Stimulated activated CD4-positive, alpha-beta T cell treated with anti-CD3 and anti-CD28 coated beads, TNF-alpha, amount 100 ng/mL, for 4 hours (primary cell): Measurements from ENCODE around the gene CCDC7.
"Not testable (repeated sequence)": the region's sequence is repeated elsewhere in the genome, so short reads cannot be mapped to it uniquely, and the experiment has no call there.

Source experiments
- DNase-seq, 3 experiments: peaks; one replicate each; pipeline ENCODE4 v3.0.0-alpha.2; 2020; ENCODE audit warnings: low read depth in 3 of 3

Gene CCDC7

GRCh38 chr10:32445740-32446535, at the start of gene CCDC7:
Gene CCDC7 (plus strand): TSS chr10:32446140. CDS start chr10:32451643, 5,503 bp downstream.
- DNase-seq: peak; percentile 62 to 70 (median 63)

DNA sequence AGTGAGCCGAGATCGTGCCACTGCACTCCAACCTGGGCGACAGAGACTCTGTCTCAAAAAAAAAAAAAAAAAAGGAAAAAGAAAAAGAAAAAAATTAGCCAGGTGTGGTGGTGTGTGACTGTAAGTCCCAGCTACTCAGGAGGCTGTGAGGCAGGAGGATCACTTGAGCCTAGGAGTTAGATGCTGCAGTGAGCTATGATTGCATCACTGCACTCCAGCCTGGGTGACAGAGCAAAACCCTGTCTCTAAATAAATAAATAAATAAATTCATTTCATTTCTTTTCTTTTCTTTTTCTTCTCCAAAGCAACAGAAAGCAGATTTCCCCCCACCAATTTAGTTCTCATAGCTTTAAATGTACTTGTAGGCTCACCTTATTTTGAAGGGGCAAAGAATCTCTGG, 48.8 kb upstream of the CCDC7 start:
- DNase-seq: not testable (repeated sequence)

- DNase-seq: not testable (repeated sequence)
Observed at GRCh38 chr10:32399720-32400119, 46.2 kb upstream of the CCDC7 start.

DNA sequence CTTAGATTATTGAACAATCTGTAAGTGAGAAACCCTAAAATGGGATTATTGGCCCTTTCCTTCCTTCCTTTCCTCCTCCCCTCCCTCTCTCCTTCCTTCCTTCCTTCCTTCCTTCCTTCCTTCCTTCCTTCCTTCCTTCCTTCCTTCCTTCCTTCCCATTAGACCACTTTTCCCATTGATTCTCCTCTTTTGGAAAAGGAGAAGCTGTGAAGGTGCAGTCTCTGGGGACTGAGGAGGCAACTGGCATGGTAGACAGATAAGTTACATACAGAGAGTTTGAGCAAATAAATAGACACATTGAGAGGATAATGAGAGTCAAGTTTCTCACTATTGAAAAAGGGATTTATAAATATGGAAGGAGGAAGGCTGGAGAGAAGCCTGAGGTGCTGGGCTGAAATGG, 45.0 kb upstream of the CCDC7 start:
- no peak for DNase-seq

DNA sequence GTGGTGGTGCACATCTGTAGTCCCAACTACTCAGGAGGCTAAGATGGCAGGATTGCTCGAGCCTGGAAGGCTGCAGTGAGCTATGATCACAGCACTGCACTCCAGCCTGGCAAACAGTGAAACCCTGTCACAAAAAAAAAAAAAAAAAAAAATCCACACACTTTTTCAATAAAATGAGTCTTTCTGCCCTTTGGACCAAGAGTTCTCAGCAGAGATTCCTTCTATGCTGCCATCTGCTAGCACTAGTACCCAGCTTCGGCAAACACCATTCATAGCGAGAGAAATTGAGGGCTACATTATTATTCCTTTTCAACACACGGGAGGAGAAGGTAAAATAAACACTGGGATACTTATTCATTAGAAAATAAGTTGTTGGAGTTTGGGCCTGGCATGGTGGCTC, 43.4 kb upstream of the CCDC7 start:
- DNase-seq: no peak

DNA sequence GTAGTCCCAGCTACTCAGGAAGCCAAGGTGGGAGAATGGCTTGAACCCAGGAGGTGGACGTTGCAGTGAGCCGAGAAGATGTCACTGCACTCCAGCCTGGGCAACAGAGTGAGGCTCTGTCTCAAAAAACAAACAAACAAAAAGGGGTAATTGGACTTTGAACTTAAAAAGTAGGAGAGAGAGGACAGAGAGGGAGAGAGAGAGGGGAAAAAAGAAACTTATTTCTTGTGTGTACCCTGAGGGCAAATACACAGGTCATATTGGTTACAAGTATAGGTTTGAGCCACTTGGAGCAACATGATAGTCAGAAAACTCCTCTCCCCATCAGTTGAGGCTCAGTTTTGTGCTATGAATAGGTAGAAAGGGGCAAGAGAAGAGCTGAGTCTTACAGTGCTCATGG, 42.8 kb upstream of the CCDC7 start:
- no peak for DNase-seq

GRCh38 chr10:32408690-32409089, 37.2 kb upstream of the CCDC7 start:
- DNase-seq: no peak

DNA sequence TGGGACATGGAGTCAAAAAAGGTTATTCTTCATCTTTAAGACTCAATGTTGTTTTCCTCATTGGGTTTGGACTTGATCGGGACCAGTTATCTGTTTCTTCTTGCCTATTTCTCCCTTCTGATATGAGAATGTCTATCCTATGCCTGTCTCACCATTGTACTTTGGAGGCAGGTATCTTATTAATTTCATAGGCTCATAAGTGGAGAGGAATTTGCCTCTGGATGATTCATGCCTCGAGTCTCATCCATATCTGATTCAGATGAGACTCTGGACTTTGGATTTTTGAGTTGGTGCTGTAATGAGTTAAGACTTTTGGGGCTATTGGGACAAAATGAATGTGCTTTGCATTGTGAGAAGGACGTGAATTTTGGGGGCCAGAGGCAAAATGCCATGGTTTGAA, 36.2 kb upstream of the CCDC7 start:
- DNase-seq: no peak

- DNase-seq: no peak
Observed at GRCh38 chr10:32410569-32410968, 35.4 kb upstream of the CCDC7 start.

GRCh38 chr10:32411797-32412498, 34.0 kb upstream of the CCDC7 start:
- DNase-seq: no peak

DNA sequence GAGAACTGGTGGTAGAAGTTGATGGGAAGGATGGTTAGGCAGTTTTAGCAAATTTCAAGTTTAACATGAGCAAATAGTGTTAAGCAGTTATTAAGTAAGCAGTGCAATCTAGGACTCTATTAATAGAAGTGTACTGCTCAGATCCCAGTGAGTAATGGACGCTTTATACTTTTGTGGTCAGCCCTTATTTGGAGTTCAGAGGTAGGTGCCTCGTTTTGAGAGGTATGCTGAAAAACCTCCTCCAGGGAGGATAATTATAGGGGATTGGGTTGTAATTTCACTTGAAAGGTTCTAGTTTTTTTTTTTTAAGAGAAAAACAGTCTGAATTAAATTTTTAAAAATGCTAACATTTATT, 33.5 kb upstream of the CCDC7 start:
- DNase-seq: no peak

GRCh38 chr10:32413513-32413912, 32.4 kb upstream of the CCDC7 start:
- peak in 1 of 3 experiments; percentile 11 for DNase-seq

GRCh38 chr10:32415361-32415760, 30.6 kb upstream of the CCDC7 start:
- DNase-seq: no peak

GRCh38 chr10:32417911-32418547, 27.9 kb upstream of the CCDC7 start:
- no peak for DNase-seq

DNA sequence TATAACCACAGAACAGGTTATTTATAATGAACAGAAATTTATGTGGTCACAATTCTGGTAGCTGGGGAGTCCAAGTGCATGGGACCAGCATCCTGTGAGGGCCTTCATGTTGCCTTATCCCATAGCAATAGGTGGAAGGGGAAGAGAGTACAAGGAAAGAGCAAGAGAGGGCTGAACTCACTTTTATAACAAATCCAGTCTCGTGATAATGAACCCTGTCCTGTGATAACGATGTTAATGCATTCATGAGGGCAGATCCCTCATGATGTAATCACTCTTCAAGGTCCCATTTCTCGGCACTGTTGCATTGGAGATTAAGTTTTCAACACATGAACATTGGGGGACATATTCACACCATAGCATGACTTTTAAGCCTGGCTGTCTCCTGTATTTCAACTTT, 27.4 kb upstream of the CCDC7 start:
- no peak for DNase-seq

GRCh38 chr10:32419615-32420014, 26.3 kb upstream of the CCDC7 start:
- no peak for DNase-seq

GRCh38 chr10:32426186-32426585, 19.8 kb upstream of the CCDC7 start:
- no peak for DNase-seq

DNA sequence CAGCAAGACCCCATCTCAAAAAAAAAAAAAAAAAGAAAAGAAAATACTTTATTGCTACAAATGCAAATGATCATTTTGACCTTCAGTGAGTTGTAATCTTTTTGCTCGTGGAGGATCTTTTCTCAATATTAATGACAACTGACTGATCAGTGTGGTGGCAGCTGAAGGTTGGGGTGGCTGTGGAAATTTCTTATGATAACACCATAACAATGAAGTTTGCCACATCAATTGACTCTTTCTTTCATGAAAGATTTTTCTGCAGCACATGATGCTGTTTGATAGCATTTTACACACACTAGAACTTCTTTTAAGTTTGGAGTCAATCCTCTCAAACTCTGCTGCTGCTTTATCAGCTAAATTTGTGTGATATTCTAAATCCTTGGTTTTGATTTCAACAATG, 12.4 kb upstream of the CCDC7 start:
- no peak for DNase-seq

DNA sequence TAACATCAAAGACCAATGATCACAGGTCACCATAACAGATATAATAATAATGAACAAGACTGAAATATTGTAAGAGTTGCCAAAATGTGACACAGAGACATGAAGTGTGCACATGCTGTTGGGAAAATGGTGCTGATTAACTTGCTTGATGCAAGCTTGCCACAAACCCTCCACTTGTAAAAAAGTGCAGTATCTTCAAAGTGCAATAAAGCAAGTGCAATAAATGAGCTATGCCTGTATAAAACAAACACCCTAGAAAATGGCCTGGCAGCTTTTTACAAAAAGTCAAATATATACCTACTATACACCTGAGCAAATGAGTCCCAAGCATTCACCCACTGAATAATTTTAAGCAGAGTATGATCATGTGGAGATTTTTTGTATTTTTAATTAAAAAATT, 9.7 kb upstream of the CCDC7 start:
- no peak for DNase-seq

DNA sequence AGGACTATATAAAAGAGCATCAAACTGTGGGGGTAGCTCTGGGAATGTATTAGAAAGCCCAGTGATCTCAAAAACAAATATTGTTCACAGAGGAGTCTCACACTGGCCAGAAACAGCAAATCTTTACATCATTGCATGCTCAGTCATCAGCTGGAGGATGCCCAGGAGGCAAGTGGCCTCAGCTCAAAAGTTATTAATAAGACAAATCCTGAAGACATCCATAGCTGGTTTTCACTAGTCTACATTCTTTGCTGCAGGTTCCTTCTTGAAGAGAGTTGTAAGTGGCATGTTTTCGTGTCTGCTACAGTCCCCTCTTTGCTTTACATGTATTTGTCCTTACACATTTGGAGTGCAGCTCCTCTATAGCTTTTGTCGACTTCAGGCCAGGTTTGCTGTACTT, 8.6 kb upstream of the CCDC7 start:
- DNase-seq: no peak

- DNase-seq: no peak
Observed at GRCh38 chr10:32445036-32445435, 904 bp upstream of the CCDC7 start.

GRCh38 chr10:32446536-32447406, 831 bp downstream of the CCDC7 start:
- DNase-seq: no peak
